ENCODE data around the gene KCNQ1.

DNA sequence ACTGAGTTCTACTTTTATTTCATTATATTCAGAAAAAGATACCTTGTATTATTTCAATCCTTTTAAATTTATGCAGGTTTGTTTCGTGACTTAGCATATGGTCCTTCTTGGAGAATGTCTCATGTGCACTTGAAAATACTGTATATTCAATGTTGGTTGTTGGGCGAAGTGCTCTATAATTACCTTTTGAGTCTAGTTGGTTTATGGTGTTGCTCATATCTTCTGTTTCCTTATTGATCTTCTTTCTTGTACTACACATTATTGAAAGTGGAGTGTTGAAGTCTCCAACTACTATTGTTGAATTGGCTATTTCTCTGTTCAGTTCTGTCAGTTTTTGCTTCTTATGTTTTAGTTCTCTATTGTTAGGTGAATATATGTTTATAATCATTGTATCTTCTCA, 164.5 kb downstream of the KCNQ1 start:
- no peak for TF ChIP-seq FOXK1 (CRISPR knock-in tag; IDR thresholded peaks at IDR 0.05; ENCODE audit: borderline replicate concordance, low read depth)
- no peak for TF ChIP-seq ZNF138 (CRISPR knock-in tag; IDR thresholded peaks at IDR 0.05; ENCODE audit: low read depth)
- no peak for TF ChIP-seq FOXM1 (CRISPR knock-in tag; IDR thresholded peaks at IDR 0.05)
- TF ChIP-seq, protein P1, sequence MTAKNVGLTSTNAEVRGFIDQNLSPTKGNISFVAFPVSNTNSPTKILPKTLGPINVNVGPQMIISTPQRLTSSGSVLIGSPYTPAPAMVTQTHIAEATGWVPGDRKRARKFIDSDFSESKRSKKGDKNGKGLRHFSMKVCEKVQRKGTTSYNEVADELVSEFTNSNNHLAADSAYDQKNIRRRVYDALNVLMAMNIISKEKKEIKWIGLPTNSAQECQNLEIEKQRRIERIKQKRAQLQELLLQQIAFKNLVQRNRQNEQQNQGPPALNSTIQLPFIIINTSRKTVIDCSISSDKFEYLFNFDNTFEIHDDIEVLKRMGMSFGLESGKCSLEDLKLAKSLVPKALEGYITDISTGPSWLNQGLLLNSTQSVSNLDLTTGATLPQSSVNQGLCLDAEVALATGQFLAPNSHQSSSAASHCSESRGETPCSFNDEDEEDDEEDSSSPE (CRISPR knock-in tag; IDR thresholded peaks at IDR 0.05): no peak
- no peak for TF ChIP-seq HNF4G (IDR thresholded peaks at IDR 0.05; ENCODE audit: borderline replicate concordance, low read depth, low read length)
- TF ChIP-seq HNF4G (CRISPR knock-in tag; IDR thresholded peaks at IDR 0.05; ENCODE audit: borderline replicate concordance, low read depth): no peak
- TF ChIP-seq, protein P2, sequence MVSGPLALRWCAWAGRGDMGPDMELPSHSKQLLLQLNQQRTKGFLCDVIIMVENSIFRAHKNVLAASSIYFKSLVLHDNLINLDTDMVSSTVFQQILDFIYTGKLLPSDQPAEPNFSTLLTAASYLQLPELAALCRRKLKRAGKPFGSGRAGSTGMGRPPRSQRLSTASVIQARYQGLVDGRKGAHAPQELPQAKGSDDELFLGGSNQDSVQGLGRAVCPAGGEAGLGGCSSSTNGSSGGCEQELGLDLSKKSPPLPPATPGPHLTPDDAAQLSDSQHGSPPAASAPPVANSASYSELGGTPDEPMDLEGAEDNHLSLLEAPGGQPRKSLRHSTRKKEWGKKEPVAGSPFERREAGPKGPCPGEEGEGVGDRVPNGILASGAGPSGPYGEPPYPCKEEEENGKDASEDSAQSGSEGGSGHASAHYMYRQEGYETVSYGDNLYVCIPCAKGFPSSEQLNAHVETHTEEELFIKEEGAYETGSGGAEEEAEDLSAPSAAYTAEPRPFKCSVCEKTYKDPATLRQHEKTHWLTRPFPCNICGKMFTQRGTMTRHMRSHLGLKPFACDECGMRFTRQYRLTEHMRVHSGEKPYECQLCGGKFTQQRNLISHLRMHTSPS (CRISPR knock-in tag; IDR thresholded peaks at IDR 0.05; ENCODE audit: low read depth): no peak
- TF ChIP-seq, protein P3, sequence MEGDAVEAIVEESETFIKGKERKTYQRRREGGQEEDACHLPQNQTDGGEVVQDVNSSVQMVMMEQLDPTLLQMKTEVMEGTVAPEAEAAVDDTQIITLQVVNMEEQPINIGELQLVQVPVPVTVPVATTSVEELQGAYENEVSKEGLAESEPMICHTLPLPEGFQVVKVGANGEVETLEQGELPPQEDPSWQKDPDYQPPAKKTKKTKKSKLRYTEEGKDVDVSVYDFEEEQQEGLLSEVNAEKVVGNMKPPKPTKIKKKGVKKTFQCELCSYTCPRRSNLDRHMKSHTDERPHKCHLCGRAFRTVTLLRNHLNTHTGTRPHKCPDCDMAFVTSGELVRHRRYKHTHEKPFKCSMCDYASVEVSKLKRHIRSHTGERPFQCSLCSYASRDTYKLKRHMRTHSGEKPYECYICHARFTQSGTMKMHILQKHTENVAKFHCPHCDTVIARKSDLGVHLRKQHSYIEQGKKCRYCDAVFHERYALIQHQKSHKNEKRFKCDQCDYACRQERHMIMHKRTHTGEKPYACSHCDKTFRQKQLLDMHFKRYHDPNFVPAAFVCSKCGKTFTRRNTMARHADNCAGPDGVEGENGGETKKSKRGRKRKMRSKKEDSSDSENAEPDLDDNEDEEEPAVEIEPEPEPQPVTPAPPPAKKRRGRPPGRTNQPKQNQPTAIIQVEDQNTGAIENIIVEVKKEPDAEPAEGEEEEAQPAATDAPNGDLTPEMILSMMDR (CRISPR knock-in tag; IDR thresholded peaks at IDR 0.05): no peak
- TF ChIP-seq POLR2AphosphoS5 (IDR thresholded peaks at IDR 0.05; ENCODE audit: low read depth, low read length): no peak
- TF ChIP-seq KDM2A (CRISPR knock-in tag; IDR thresholded peaks at IDR 0.05; ENCODE audit: borderline replicate concordance, low read depth): no peak
- TF ChIP-seq, protein P4, sequence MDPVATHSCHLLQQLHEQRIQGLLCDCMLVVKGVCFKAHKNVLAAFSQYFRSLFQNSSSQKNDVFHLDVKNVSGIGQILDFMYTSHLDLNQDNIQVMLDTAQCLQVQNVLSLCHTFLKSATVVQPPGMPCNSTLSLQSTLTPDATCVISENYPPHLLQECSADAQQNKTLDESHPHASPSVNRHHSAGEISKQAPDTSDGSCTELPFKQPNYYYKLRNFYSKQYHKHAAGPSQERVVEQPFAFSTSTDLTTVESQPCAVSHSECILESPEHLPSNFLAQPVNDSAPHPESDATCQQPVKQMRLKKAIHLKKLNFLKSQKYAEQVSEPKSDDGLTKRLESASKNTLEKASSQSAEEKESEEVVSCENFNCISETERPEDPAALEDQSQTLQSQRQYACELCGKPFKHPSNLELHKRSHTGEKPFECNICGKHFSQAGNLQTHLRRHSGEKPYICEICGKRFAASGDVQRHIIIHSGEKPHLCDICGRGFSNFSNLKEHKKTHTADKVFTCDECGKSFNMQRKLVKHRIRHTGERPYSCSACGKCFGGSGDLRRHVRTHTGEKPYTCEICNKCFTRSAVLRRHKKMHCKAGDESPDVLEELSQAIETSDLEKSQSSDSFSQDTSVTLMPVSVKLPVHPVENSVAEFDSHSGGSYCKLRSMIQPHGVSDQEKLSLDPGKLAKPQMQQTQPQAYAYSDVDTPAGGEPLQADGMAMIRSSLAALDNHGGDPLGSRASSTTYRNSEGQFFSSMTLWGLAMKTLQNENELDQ (CRISPR knock-in tag; IDR thresholded peaks at IDR 0.05; ENCODE audit: borderline replicate concordance): no peak
- TF ChIP-seq ZNF670 (CRISPR knock-in tag; IDR thresholded peaks at IDR 0.05; ENCODE audit: borderline replicate concordance): no peak
- no peak for TF ChIP-seq CEBPB (IDR thresholded peaks at IDR 0.05; ENCODE audit: borderline replicate concordance, low read depth, low read length)
- TF ChIP-seq GLI4 (CRISPR knock-in tag; IDR thresholded peaks at IDR 0.05; ENCODE audit: borderline replicate concordance): no peak
- no peak for TF ChIP-seq ZBTB20 (CRISPR knock-in tag; IDR thresholded peaks at IDR 0.05; ENCODE audit: borderline replicate concordance, low read depth)

Measured in HepG2 (cell line).